OCI-LY3 (cell line): ENCODE data around the gene PSG7.
"Not testable (repeated sequence)": the region's sequence is repeated elsewhere in the genome, so short reads cannot be mapped to it uniquely, and the experiment has no call there.

Source experiments
- H2AFZ ChIP-seq: fragments of 200-600, 300-600 bp; shearing (Covaris generic); 2 replicates; pipeline ENCODE4 v1.6.0; 2014; ENCODE audit warnings: antibody characterized with exemption, low read depth, low read length
- H3K27ac ChIP-seq: fragments of 200-600, 300-600 bp; sonication (generic); 2 replicates; pipeline ENCODE4 v1.5.1; 2014; ENCODE audit warnings: mild to moderate bottlenecking, low read length, moderate library complexity, mixed read lengths
- H3K27me3 ChIP-seq: fragments of 200-600, 300-600 bp; sonication (generic); 2 replicates; pipeline ENCODE4 v1.6.1; 2014; ENCODE audit warnings: low read depth, low read length, mixed read lengths
- H3K36me3 ChIP-seq: fragments of 200-600, 300-600 bp; sonication (generic); replicated peaks from 2 replicates; pipeline ENCODE3; 2014; ENCODE audit warnings: low read depth, low read length, mixed read lengths
- H3K4me1 ChIP-seq: fragments of 300-600, 200-600 bp; sonication (generic); 2 replicates; pipeline ENCODE4 v1.6.1; 2014; ENCODE audit warnings: low read length, mixed read lengths
- H3K4me2 ChIP-seq: fragments of 200-600, 300-600 bp; sonication (generic); 2 replicates; pipeline ENCODE4 v1.6.1; 2014; ENCODE audit warnings: low read length, mixed read lengths
- H3K4me3 ChIP-seq: fragments of 300-600, 200-600 bp; sonication (generic); 2 replicates; pipeline ENCODE4 v1.5.1; 2014; ENCODE audit warnings: antibody characterized with exemption, mild to moderate bottlenecking, low read length, moderate library complexity
- H3K79me2 ChIP-seq: fragments of 300-600, 200-600 bp; shearing (Covaris generic); 2 replicates; pipeline ENCODE4 v1.6.1; 2014; ENCODE audit warnings: mild to moderate bottlenecking, low read length, mixed read lengths
- H3K9ac ChIP-seq: fragments of 300-600, 200-600 bp; shearing (Covaris generic); 2 replicates; pipeline ENCODE4 v1.6.0; 2014; ENCODE audit warnings: mild to moderate bottlenecking, low read length, moderate library complexity
- H3K9me3 ChIP-seq: fragments of 200-600, 300-600 bp; shearing (Covaris generic); 2 replicates; pipeline ENCODE4 v1.6.1; 2014; ENCODE audit warnings: low read length, mixed read lengths; ENCODE audit not compliant: insufficient read depth
- H4K20me1 ChIP-seq: fragments of 200-600, 300-600 bp; sonication (generic); 2 replicates; pipeline ENCODE4 v1.6.1; 2016; ENCODE audit warnings: low read length, mixed read lengths; ENCODE audit not compliant: insufficient read depth
- CTCF ChIP-seq: fragments of 200-600, 300-600 bp; sonication (generic); IDR thresholded peaks from 2 replicates; pipeline ENCODE4 v1.5.1; 2014; ENCODE audit warnings: antibody characterized with exemption, low read length, low read depth
- EZH2phosphoT487 ChIP-seq: fragments of 200-600 bp; shearing (Covaris generic); IDR thresholded peaks from 2 replicates; pipeline ENCODE4 v1.6.1; 2018; ENCODE audit warnings: antibody characterized with exemption, mixed run types, low read depth

PSG7 gene

GRCh38 chr19:42919757-42920079, 17.3 kb downstream of the PSG7 start:
- no peak overlapping the region for H3K4me3 ChIP-seq
- TF ChIP-seq EZH2phosphoT487 (no peak), CTCF (no peak; the same call in 1 of the 2 replicates)
- H4K20me1 ChIP-seq = no peaks in the 10 kb centered on the region
- no peak overlapping the region for H3K27ac ChIP-seq
- H3K79me2 ChIP-seq = no peaks in the 10 kb centered on the region
- H3K36me3 ChIP-seq = no peaks in the 10 kb centered on the region
- no peaks in the 10 kb centered on the region for H3K4me1 ChIP-seq
- H3K9ac ChIP-seq = no peak overlapping the region
- no peaks in the 10 kb centered on the region for H3K9me3 ChIP-seq
- no peaks in the 10 kb centered on the region for H3K27me3 ChIP-seq
- H2AFZ ChIP-seq = no peak overlapping the region
- H3K4me2 ChIP-seq = no peak overlapping the region

GRCh38 chr19:42919070-42919756, 17.8 kb downstream of the PSG7 start:
- H3K4me2 ChIP-seq, H3K27me3 ChIP-seq, H3K9ac ChIP-seq, H3K4me3 ChIP-seq, H4K20me1 ChIP-seq, H3K36me3 ChIP-seq, H2AFZ ChIP-seq, H3K9me3 ChIP-seq, H3K4me1 ChIP-seq, H3K27ac ChIP-seq, H3K79me2 ChIP-seq: not testable (repeated sequence)
- peak; percentile 38 for TF ChIP-seq CTCF

- not testable (repeated sequence) for H3K9ac ChIP-seq, H3K27ac ChIP-seq, H3K4me2 ChIP-seq, H4K20me1 ChIP-seq, H3K9me3 ChIP-seq, H3K27me3 ChIP-seq, H3K4me3 ChIP-seq, H3K4me1 ChIP-seq, H2AFZ ChIP-seq, H3K36me3 ChIP-seq, H3K79me2 ChIP-seq
These were observed 18.5 kb downstream of the PSG7 start for GRCh38 chr19:42918377-42919069.

- not testable (repeated sequence) for H3K4me1 ChIP-seq, H3K9ac ChIP-seq, H2AFZ ChIP-seq, H4K20me1 ChIP-seq, H3K27me3 ChIP-seq, H3K36me3 ChIP-seq, H3K4me3 ChIP-seq, H3K79me2 ChIP-seq, H3K4me2 ChIP-seq, H3K27ac ChIP-seq, H3K9me3 ChIP-seq
These were observed 19.4 kb downstream of the PSG7 start, which contains the start of gene PSG6 for GRCh38 chr19:42917634-42918033. TSS of gene PSG6 (minus strand) at chr19:42917894. CDS start at chr19:42917792, 102 bp downstream.

- H4K20me1 ChIP-seq, H3K4me2 ChIP-seq, H3K4me3 ChIP-seq, H3K4me1 ChIP-seq, H3K79me2 ChIP-seq, H3K9ac ChIP-seq, H3K9me3 ChIP-seq, H2AFZ ChIP-seq, H3K27me3 ChIP-seq, H3K27ac ChIP-seq, H3K36me3 ChIP-seq: not testable (repeated sequence)
These were observed 20.1 kb downstream of the PSG7 start for GRCh38 chr19:42916931-42917330.

GRCh38 chr19:42913516-42913915, 23.5 kb downstream of the PSG7 start:
- not testable (repeated sequence) for H3K9ac ChIP-seq, H3K27ac ChIP-seq, H3K79me2 ChIP-seq, H4K20me1 ChIP-seq, H2AFZ ChIP-seq, H3K4me3 ChIP-seq, H3K9me3 ChIP-seq, H3K27me3 ChIP-seq, H3K36me3 ChIP-seq, H3K4me2 ChIP-seq, H3K4me1 ChIP-seq

- H3K4me1 ChIP-seq, H3K27me3 ChIP-seq, H3K9me3 ChIP-seq, H3K9ac ChIP-seq, H3K27ac ChIP-seq, H3K79me2 ChIP-seq, H3K4me2 ChIP-seq, H3K36me3 ChIP-seq, H4K20me1 ChIP-seq, H2AFZ ChIP-seq, H3K4me3 ChIP-seq: not testable (repeated sequence)
These were observed 24.1 kb downstream of the PSG7 start for GRCh38 chr19:42912941-42913340.

GRCh38 chr19:42911731-42912130, 25.3 kb downstream of the PSG7 start:
- not testable (repeated sequence) for H3K27ac ChIP-seq, H2AFZ ChIP-seq, H3K9ac ChIP-seq, H4K20me1 ChIP-seq, H3K36me3 ChIP-seq, H3K79me2 ChIP-seq, H3K4me1 ChIP-seq, H3K4me3 ChIP-seq, H3K27me3 ChIP-seq, H3K9me3 ChIP-seq, H3K4me2 ChIP-seq
